ENCODE measurements around the gene NCOR1.

GRCh38 chr17:16036261-16036660, 179.1 kb downstream of the NCOR1 start:
- TF ChIP-seq, protein P1, sequence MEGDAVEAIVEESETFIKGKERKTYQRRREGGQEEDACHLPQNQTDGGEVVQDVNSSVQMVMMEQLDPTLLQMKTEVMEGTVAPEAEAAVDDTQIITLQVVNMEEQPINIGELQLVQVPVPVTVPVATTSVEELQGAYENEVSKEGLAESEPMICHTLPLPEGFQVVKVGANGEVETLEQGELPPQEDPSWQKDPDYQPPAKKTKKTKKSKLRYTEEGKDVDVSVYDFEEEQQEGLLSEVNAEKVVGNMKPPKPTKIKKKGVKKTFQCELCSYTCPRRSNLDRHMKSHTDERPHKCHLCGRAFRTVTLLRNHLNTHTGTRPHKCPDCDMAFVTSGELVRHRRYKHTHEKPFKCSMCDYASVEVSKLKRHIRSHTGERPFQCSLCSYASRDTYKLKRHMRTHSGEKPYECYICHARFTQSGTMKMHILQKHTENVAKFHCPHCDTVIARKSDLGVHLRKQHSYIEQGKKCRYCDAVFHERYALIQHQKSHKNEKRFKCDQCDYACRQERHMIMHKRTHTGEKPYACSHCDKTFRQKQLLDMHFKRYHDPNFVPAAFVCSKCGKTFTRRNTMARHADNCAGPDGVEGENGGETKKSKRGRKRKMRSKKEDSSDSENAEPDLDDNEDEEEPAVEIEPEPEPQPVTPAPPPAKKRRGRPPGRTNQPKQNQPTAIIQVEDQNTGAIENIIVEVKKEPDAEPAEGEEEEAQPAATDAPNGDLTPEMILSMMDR (IDR thresholded peaks at IDR 0.05), result no peak
- no peak for TF ChIP-seq POLR2A (IDR thresholded peaks at IDR 0.05)
